Glutamatergic neuron (in vitro differentiated cells): Measurements from ENCODE around the gene ZNF518A. TPM values are rescaled to one million over a fixed set of nuclear protein-coding genes. Genes with fewer than 3 reads are reported as not detected.
A peak's percentile ranks its signal among the peaks of the same experiment; 100 is the strongest.

Source experiments
- DNase-seq: peaks from one replicate; pipeline ENCODE4 v3.0.0; 2022
- H3K27ac Mint-ChIP-seq: one replicate; pipeline ENCODE4 v1.8.0; 2020; ENCODE audit warnings: mild to moderate bottlenecking, mixed read lengths, inconsistent platforms; ENCODE audit not compliant: unreplicated experiment
- H3K27me3 Mint-ChIP-seq: one replicate; pipeline ENCODE4 v1.8.0; 2020; ENCODE audit warnings: mild to moderate bottlenecking, moderate library complexity, mixed read lengths, inconsistent platforms; ENCODE audit not compliant: unreplicated experiment
- H3K36me3 Mint-ChIP-seq: one replicate; pipeline ENCODE4 v1.8.0; 2020; ENCODE audit warnings: mild to moderate bottlenecking, mixed read lengths, inconsistent platforms; ENCODE audit not compliant: unreplicated experiment
- H3K4me1 Mint-ChIP-seq: one replicate; pipeline ENCODE4 v1.8.0; 2020; ENCODE audit warnings: mild to moderate bottlenecking, low read depth, mixed read lengths, inconsistent platforms; ENCODE audit not compliant: unreplicated experiment
- H3K4me3 Mint-ChIP-seq: one replicate; pipeline ENCODE4 v1.8.0; 2020; ENCODE audit warnings: mild to moderate bottlenecking, mixed read lengths, inconsistent platforms; ENCODE audit not compliant: unreplicated experiment
- H3K9me3 Mint-ChIP-seq: one replicate; pipeline ENCODE4 v1.8.0; 2020; ENCODE audit warnings: mild to moderate bottlenecking, moderate library complexity, mixed read lengths, inconsistent platforms; ENCODE audit not compliant: unreplicated experiment
- CTCF ChIP-seq: fragments of 200-600 bp; sonication (generic); IDR thresholded peaks from one replicate; pipeline ENCODE4 v1.5.0; 2021; ENCODE audit not compliant: partially characterized antibody, unreplicated experiment
- total RNA-seq: library from RNA; stranded (reverse); fragmentation: NEBNext Ultra II Directional; extraction: Animal tissue kit (Norgen Biotek cat#: 25700); gene quantifications from one replicate; pipeline ENCODE4 v1.2.1, GENCODE V29; 2021; ENCODE audit not compliant: unreplicated experiment

ZNF518A gene
- total RNA-seq, 1 donor from 2014 or later: 39.0 TPM

DNA sequence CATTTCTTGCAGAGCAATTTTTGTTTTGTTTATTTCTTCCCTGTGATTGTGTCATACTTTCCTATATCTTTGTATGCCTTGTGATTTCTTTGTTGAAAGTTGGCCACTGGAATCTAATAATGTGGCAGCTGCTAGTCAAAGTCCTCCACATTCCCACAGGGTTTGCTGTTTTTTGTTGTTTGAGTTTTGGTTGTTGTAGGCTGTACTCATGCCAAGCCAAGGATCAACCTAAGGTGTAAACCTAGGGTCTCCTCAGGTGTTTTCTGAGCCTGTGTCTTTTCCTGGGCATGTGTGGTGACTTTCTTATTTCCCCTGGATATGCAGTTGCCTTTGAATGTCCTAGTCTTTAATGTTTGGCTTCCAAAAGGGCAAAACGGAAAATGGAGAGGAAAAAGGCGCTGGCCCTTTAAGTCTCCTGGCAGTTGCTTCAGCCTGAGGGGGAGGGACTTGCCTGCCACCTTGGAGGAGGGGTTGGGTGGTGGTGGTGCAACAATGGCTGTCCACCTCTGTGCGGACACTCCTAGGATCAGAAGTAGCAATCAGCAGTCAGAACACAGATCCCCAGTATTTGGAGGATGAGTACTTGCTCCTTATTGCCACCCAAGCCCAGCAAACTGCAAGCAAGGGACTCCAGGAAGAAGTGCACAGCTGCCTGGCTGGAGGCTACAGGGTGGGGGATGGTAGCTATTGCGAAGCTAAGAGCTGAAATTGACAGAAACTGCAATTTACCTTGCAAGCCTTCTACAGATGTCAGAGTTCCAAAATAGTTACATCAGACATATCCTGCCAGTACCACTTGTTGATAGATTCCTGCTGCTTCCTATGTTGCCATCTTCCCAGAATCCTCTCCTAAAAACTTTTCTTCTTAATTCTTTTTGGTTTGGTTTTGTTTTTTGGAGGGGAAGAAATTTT is 5.6 kb upstream of the ZNF518A start:
- no peaks in the 10 kb centered on the region for H3K36me3 Mint-ChIP-seq
- H3K4me1 Mint-ChIP-seq: peaks cover 6% of the 10 kb centered on the region
- H3K27me3 Mint-ChIP-seq: no peaks in the 10 kb centered on the region
- H3K27ac Mint-ChIP-seq: peak overlapping the region; percentile 91
- peaks cover 5% of the 10 kb centered on the region for H3K9me3 Mint-ChIP-seq
- H3K4me3 Mint-ChIP-seq: peak overlapping the region; percentile 82
- no peak for TF ChIP-seq CTCF
- DNase-seq: peak; percentile 48

GRCh38 chr10:96125142-96125515 is 5.0 kb upstream of the ZNF518A start:
- TF ChIP-seq CTCF: no peak
- no peak for DNase-seq
- H3K9me3 Mint-ChIP-seq: peaks cover 11% of the 10 kb centered on the region
- H3K4me1 Mint-ChIP-seq: peaks cover 6% of the 10 kb centered on the region
- no peaks in the 10 kb centered on the region for H3K36me3 Mint-ChIP-seq
- no peaks in the 10 kb centered on the region for H3K27me3 Mint-ChIP-seq
- H3K27ac Mint-ChIP-seq: no peak overlapping the region
- peak overlapping the region; percentile 82 for H3K4me3 Mint-ChIP-seq

DNA sequence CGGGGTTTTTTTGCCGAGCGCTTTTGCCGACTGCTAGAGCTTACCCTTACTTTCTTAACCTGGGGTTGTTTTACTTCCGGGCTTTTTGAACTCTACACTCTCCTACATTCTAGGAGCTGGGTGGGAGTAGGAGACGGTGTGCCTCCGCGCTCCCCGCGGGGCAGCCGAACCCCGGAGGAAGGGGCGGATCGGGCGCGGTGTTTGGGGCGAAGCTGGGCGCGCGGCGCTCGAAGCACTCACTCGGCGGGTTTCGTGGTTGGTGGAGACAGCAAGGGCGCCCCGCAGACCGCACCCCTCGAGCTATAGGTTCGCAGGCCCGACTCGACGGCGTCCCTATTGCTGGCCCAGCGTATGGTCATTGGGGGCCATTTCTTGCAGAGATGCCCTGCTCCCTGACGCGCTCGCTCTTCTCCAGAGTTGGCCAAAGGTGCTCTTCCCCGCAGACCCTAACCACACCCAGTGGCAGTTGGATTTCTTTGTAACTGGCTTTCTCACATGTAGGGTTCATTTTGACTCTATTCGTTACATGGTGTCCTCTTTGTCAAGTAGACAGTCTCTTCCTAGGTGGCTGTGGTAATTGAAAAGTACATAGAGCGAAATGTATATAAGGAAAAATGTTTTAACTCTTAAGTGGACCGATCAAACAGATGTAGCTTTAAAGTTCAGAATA is 364 bp downstream of the ZNF518A start:
- Mint-ChIP-seq H3K27me3 (peaks cover 4% of the 10 kb centered on the region), H3K9me3 (peaks cover 17% of the 10 kb centered on the region), H3K27ac (peak overlapping the region; percentile 93), H3K4me1 (peaks cover 8% of the 10 kb centered on the region), H3K4me3 (peak overlapping the region; percentile 97), H3K36me3 (no peaks in the 10 kb centered on the region)
- TF ChIP-seq CTCF: no peak
- DNase-seq: peak; percentile 83

DNA sequence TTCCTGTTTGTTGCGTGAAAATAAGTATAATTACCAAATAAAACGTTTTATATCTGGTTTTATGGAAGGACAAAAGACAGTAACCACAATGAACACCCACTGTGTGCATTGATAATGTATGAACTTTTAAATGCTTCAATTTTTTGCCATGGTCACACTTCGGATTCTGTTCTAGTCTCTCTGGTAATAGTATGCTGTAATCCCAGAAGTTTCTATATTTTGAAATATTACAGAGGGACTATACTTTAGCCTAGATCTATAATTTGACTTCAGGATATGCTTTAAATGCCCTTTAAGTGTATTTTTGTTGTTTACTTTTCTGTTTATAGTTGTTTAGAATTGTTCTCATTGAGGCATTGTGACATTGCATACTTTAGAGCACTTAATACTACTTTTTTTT is 1.5 kb downstream of the ZNF518A start:
- Mint-ChIP-seq H3K4me1 (peaks cover 8% of the 10 kb centered on the region), H3K27me3 (peaks cover 4% of the 10 kb centered on the region), H3K27ac (no peak overlapping the region), H3K4me3 (peak overlapping the region; percentile 97), H3K9me3 (peaks cover 17% of the 10 kb centered on the region), H3K36me3 (no peaks in the 10 kb centered on the region)
- TF ChIP-seq CTCF: no peak
- DNase-seq: no peak

GRCh38 chr10:96133135-96133534 is 3.0 kb downstream of the ZNF518A start:
- peaks cover 4% of the 10 kb centered on the region for H3K27me3 Mint-ChIP-seq
- H3K4me3 Mint-ChIP-seq: no peak overlapping the region
- H3K4me1 Mint-ChIP-seq: peaks cover 8% of the 10 kb centered on the region
- H3K27ac Mint-ChIP-seq: no peak overlapping the region
- H3K9me3 Mint-ChIP-seq: peaks cover 17% of the 10 kb centered on the region
- no peak for TF ChIP-seq CTCF
- no peaks in the 10 kb centered on the region for H3K36me3 Mint-ChIP-seq
- DNase-seq: no peak
